GM12874 (cell line): ENCODE measurements around the gene SFR1.

Experiments used
- TF ChIP-seq, protein P1 (sequence below): IDR thresholded peaks from 2 replicates; pipeline ENCODE4 v1.5.1; 2011; ENCODE audit warnings: low read depth, mild to moderate bottlenecking, control low read depth, low read length, moderate library complexity; ENCODE audit not compliant: insufficient read depth

SFR1 gene

DNA sequence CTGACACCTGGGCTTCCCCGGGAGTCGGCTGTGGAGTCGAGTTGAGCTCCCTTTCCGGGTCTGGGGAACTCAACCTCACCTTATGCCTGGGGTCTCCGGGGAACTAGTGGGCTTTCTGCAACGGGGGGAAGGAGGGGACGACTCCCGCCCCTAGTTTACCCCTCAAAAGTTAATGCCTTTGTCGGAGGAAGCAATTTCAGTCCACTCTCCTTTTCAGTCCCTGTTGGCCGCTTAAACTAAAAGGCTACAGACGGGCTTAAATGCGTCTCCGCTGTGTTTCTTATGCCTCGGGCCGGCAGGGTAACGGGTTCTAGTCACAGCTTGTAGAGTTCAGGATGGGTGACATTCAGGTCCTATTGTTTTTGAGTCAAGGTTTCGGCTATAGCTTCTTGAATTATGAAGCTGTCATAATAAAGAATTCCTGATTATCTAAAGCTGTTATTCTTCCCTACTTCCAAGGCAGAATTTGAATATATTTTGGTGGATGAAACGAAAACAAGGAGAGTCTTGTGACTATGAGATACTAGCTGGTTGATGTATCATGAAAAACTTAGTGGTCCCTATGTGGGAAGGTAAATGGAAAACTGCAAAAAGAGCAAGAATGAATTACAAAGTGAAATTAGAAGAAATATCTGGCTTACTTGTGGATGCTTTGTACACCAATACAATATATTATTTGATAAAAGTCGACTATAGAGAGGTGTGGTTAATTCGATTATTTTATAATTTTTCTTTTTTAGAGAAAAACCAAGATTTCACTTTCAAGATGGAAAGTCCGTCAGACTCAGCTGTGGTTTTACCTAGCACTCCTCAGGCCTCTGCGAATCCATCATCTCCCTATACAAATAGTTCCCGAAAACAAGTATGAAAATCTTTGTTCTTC is 495 bp downstream of the SFR1 start:
- TF ChIP-seq, protein P1, sequence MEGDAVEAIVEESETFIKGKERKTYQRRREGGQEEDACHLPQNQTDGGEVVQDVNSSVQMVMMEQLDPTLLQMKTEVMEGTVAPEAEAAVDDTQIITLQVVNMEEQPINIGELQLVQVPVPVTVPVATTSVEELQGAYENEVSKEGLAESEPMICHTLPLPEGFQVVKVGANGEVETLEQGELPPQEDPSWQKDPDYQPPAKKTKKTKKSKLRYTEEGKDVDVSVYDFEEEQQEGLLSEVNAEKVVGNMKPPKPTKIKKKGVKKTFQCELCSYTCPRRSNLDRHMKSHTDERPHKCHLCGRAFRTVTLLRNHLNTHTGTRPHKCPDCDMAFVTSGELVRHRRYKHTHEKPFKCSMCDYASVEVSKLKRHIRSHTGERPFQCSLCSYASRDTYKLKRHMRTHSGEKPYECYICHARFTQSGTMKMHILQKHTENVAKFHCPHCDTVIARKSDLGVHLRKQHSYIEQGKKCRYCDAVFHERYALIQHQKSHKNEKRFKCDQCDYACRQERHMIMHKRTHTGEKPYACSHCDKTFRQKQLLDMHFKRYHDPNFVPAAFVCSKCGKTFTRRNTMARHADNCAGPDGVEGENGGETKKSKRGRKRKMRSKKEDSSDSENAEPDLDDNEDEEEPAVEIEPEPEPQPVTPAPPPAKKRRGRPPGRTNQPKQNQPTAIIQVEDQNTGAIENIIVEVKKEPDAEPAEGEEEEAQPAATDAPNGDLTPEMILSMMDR: no peak

GRCh38 chr10:104123397-104123796 is 1.4 kb downstream of the SFR1 start:
- TF ChIP-seq, protein P1: 0 out of 2 replicates have a peak, but pooled peaks have one; percentile 6

- TF ChIP-seq, protein P1: peak; percentile 49
Observed at GRCh38 chr10:104127411-104127810, 5.4 kb downstream of the SFR1 start.

DNA sequence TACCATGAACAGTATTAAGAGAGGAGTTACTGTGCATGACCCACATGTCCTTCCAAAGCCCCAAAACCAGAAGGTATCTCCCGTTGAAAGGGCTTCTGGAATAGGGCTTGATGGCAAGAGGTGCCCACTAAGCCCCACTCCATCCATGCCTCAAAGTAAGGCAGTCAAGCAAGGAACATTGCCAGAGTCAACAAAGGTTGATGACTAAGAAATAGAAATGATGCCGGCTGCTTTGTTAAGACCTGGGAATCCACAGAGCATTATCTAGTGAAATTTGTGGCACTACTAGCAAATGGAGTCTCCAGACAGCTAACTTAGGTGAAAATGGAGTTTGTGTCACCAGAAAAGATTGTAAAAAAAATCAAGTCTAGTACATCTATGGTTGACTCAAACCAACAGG is 6.2 kb downstream of the SFR1 start:
- TF ChIP-seq, protein P1: no peak

GRCh38 chr10:104130041-104130440 is 8.1 kb downstream of the SFR1 start:
- TF ChIP-seq, protein P1: no peak

GRCh38 chr10:104138131-104138530 is 16.2 kb downstream of the SFR1 start:
- TF ChIP-seq, protein P1: no peak

DNA sequence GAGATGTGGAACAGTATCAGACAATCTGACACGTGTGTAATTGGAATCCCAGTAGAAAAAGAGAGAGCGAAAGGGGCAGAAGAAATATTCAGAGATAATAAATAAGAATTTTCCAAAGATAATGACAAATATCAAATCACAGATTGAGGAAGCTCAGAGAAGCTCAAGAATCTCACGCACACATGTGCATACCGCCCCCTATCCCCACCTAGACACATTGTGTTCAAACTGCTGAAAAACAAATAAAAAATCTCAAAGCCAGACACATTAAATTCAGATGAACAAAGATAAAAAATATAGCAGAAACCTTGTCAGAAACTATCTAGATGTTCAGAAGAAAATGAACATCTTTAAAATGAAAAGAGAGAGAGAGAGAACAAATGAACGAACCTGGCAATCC is 17.2 kb downstream of the SFR1 start:
- TF ChIP-seq, protein P1: peak; percentile 14; the same call in 1 of the 2 replicates
